Uterus (tissue), 4 donors: ENCODE data around the gene XRCC4. TPM values are rescaled to one million over a fixed set of nuclear protein-coding genes. Genes with fewer than 3 reads are reported as not detected.

Experiments used
- DNase-seq, 2 donors: peaks; one replicate each; pipeline ENCODE4 v3.0.0-alpha.2; 2019 to 2020
- H3K27ac ChIP-seq, 2 donors: fragments of 200-600 bp; sonication (generic); 1 replicate in 1 of 2; 2 replicates in 1 of 2; pipeline ENCODE4 v1.5.1; 2016 to 2018
- H3K27me3 ChIP-seq, 2 donors: fragments of 200-600 bp; sonication (generic); one replicate each; pipeline ENCODE4 v1.5.1; 2018 to 2019; ENCODE audit warnings: control low read depth in 1 of 2
- H3K36me3 ChIP-seq, 2 donors: fragments of 200-600 bp; sonication (generic); one replicate each; pipeline ENCODE4 v1.5.1; 2019; ENCODE audit warnings: control low read depth in 1 of 2
- H3K4me1 ChIP-seq, 2 donors: fragments of 200-600 bp; sonication (generic); one replicate each; pipeline ENCODE4 v1.5.1; 2018 to 2019; ENCODE audit warnings: control low read depth in 1 of 2
- H3K4me3 ChIP-seq, 2 donors: fragments of 200-600 bp; sonication (generic); 1 replicate in 1 of 2; 2 replicates in 1 of 2; pipeline ENCODE4 v1.5.1; 2018 to 2019; ENCODE audit warnings: mild to moderate bottlenecking in 1 of 2
- H3K9me3 ChIP-seq, 2 donors: fragments of 200-600 bp; sonication (generic); one replicate each; pipeline ENCODE4 v1.5.1; 2019; ENCODE audit warnings: control low read depth in 1 of 2
- CTCF ChIP-seq, 4 experiments: fragments of 200-600 bp in 2 of 4; fragments of 450-650 bp in 2 of 4; sonication (generic) in 2 of 4; IDR thresholded peaks; one replicate each; pipeline ENCODE4 v1.5.1; 2016 to 2019; ENCODE audit warnings: antibody characterized with exemption in 4 of 4, mild to moderate bottlenecking in 2 of 4, moderate library complexity in 1 of 4
- POLR2A ChIP-seq, 2 donors: fragments of 450-650 bp; IDR thresholded peaks; one replicate each; pipeline ENCODE4 v1.6.1; 2016; ENCODE audit warnings: antibody characterized with exemption in 2 of 2, mild to moderate bottlenecking in 1 of 2, moderate library complexity in 1 of 2
- intact Hi-C: fragments of 100-400 bp; cut with DNase I; formaldehyde crosslinking; loops from one replicate; pipeline ENCODE4 v1.15.1; 2023; ENCODE audit warnings: low total_unique reads
- total RNA-seq, 4 donors: library from RNA; depleted of rRNA in 3 of 4; stranded (reverse); fragments of >200 nt in 3 of 4; gene quantifications; one replicate each; pipeline versions ENCODE4 v1.1.0 to v1.2.4, GENCODE V29; 2014 to 2023
- donor health status: DM: yes; HTN: yes; CAD: no.

The XRCC4 gene
- total RNA-seq, 4 donors from 2014 or later, result 1.3 to 12.2 (median 5.5) TPM; not detected in 1

GRCh38 chr5:83095957-83096539 is 18.7 kb downstream of the XRCC4 start:
- Histone ChIP-seq H3K4me1 (no peaks in the 10 kb centered on the region), H3K4me3 (no peak overlapping the region), H3K36me3 (no peaks in the 10 kb centered on the region), H3K9me3 (peaks cover 0 to 8% of the 10 kb centered on the region in 2 donors), H3K27ac (no peak overlapping the region), H3K27me3 (no peaks in the 10 kb centered on the region)
- intact Hi-C loops, result no loop called here
- DNase-seq, result no peak
- TF ChIP-seq POLR2A (IDR thresholded peaks at IDR 0.05) (no peak), CTCF (IDR thresholded peaks at IDR 0.05) (no peak)

- no peak for DNase-seq
- TF ChIP-seq CTCF (IDR thresholded peaks at IDR 0.05) (no peak), POLR2A (IDR thresholded peaks at IDR 0.05) (no peak)
- H3K36me3 ChIP-seq, result no peaks in the 10 kb centered on the region
- intact Hi-C loops, result no loop called here
- H3K27me3 ChIP-seq, result no peaks in the 10 kb centered on the region
- H3K4me3 ChIP-seq, result no peak overlapping the region
- no peak overlapping the region for H3K27ac ChIP-seq
- peaks cover 0 to 8% of the 10 kb centered on the region in 2 donors for H3K9me3 ChIP-seq
- no peaks in the 10 kb centered on the region for H3K4me1 ChIP-seq
Measured at GRCh38 chr5:83096660-83097339, 19.5 kb downstream of the XRCC4 start.

- intact Hi-C loops, result no loop called here
- H3K36me3 ChIP-seq, result no peaks in the 10 kb centered on the region
- no peak overlapping the region for H3K27ac ChIP-seq
- no peak for DNase-seq
- TF ChIP-seq POLR2A (IDR thresholded peaks at IDR 0.05), result no peak
- TF ChIP-seq CTCF (IDR thresholded peaks at IDR 0.05), result no peak
- H3K9me3 ChIP-seq, result peaks cover 0 to 6% of the 10 kb centered on the region in 2 donors
- H3K4me3 ChIP-seq, result no peak overlapping the region
- no peaks in the 10 kb centered on the region for H3K27me3 ChIP-seq
- no peaks in the 10 kb centered on the region for H3K4me1 ChIP-seq
Measured at GRCh38 chr5:83097689-83098231, 20.4 kb downstream of the XRCC4 start.

GRCh38 chr5:83099001-83099400 is 21.7 kb downstream of the XRCC4 start:
- Histone ChIP-seq H3K36me3 (no peaks in the 10 kb centered on the region), H3K4me3 (no peak overlapping the region), H3K27me3 (no peaks in the 10 kb centered on the region), H3K4me1 (no peaks in the 10 kb centered on the region), H3K27ac (no peak overlapping the region), H3K9me3 (no peaks in the 10 kb centered on the region)
- no peak for DNase-seq
- intact Hi-C loops, result no loop called here
- no peak for TF ChIP-seq POLR2A (IDR thresholded peaks at IDR 0.05)

GRCh38 chr5:83099445-83099844 is 22.1 kb downstream of the XRCC4 start:
- H3K4me3 ChIP-seq, result no peak overlapping the region
- DNase-seq, result no peak
- intact Hi-C loops, result no loop called here
- no peak overlapping the region for H3K27ac ChIP-seq
- TF ChIP-seq CTCF (IDR thresholded peaks at IDR 0.05), result no peak
- no peak for TF ChIP-seq POLR2A (IDR thresholded peaks at IDR 0.05)
- no peaks in the 10 kb centered on the region for H3K27me3 ChIP-seq
- H3K4me1 ChIP-seq, result no peaks in the 10 kb centered on the region
- no peaks in the 10 kb centered on the region for H3K9me3 ChIP-seq
- H3K36me3 ChIP-seq, result no peaks in the 10 kb centered on the region
